Measurements from ENCODE around the gene DMRTC2.
A peak's percentile ranks its signal among the peaks of the same experiment; 100 is the strongest.

DMRTC2 gene

GRCh38 chr19:41853344-41853743 is 8.5 kb downstream of the DMRTC2 start:
- no peak overlapping the region for H3K4me3 ChIP-seq (replicated peaks; ENCODE audit: low read depth, low read length)
- DNase-seq (ENCODE audit: low read depth): no peak
- TF ChIP-seq, protein P1, sequence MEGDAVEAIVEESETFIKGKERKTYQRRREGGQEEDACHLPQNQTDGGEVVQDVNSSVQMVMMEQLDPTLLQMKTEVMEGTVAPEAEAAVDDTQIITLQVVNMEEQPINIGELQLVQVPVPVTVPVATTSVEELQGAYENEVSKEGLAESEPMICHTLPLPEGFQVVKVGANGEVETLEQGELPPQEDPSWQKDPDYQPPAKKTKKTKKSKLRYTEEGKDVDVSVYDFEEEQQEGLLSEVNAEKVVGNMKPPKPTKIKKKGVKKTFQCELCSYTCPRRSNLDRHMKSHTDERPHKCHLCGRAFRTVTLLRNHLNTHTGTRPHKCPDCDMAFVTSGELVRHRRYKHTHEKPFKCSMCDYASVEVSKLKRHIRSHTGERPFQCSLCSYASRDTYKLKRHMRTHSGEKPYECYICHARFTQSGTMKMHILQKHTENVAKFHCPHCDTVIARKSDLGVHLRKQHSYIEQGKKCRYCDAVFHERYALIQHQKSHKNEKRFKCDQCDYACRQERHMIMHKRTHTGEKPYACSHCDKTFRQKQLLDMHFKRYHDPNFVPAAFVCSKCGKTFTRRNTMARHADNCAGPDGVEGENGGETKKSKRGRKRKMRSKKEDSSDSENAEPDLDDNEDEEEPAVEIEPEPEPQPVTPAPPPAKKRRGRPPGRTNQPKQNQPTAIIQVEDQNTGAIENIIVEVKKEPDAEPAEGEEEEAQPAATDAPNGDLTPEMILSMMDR (IDR thresholded peaks at IDR 0.05; ENCODE audit: low read length, missing control alignments): no peak

- TF ChIP-seq, protein P1 (IDR thresholded peaks at IDR 0.05; ENCODE audit: low read length, missing control alignments): no peak
- DNase-seq (ENCODE audit: low read depth): no peak
- H3K4me3 ChIP-seq (replicated peaks; ENCODE audit: low read depth, low read length): no peak overlapping the region
Observed at GRCh38 chr19:41853768-41854167, 8.9 kb downstream of the DMRTC2 start.

- peak overlapping the region; percentile 98 for H3K4me3 ChIP-seq (replicated peaks; ENCODE audit: low read depth, low read length)
- DNase-seq (ENCODE audit: low read depth): no peak
- TF ChIP-seq, protein P1 (IDR thresholded peaks at IDR 0.05; ENCODE audit: low read length, missing control alignments): no peak
Observed at GRCh38 chr19:41859213-41859617, 14.4 kb downstream of the DMRTC2 start.

DNA sequence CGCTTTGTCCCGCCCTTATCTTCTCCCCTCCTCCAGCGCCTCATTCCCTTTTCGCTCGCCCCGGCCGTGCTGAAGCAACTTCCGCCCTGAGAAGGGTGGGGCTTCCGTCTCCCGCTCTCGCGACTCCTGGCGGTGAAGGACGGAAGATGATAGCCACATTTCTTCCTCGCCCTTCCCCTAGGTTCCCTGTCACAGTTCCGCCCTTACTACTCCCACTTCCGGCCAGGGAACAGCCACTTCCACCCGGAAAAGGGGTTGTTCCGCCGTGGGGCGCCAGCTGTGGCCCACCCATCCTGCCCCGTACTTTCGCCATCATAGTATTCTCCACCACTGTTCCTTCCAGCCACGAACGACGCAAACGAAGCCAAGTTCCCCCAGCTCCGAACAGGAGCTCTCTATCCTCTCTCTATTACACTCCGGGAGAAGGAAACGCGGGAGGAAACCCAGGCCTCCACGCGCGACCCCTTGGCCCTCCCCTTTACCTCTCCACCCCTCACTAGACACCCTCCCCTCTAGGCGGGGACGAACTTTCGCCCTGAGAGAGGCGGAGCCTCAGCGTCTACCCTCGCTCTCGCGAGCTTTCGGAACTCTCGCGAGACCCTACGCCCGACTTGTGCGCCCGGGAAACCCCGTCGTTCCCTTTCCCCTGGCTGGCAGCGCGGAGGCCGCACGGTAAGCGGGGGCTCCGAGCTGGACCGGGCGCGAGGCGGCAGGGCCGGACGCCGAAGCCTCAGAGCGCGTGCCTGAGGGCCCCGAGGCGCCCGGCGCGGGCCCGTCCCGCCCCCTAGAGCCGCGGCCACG is 15.0 kb downstream of the DMRTC2 start, which contains the start of gene RPS19:
Gene RPS19, plus strand, starts transcription at position 638 of the 801 bp plus-strand sequence. CDS start 520 bp downstream, outside the sequence.
- H3K4me3 ChIP-seq (replicated peaks; ENCODE audit: low read depth, low read length): peak within 1 kb of the TSS; percentile 98
- TF ChIP-seq, protein P1 (IDR thresholded peaks at IDR 0.05; ENCODE audit: low read length, missing control alignments): peak; percentile 52
- DNase-seq (ENCODE audit: low read depth): peak; percentile 99

- peak overlapping the region; percentile 98 for H3K4me3 ChIP-seq (replicated peaks; ENCODE audit: low read depth, low read length)
- no peak for DNase-seq (ENCODE audit: low read depth)
Observed at GRCh38 chr19:41860419-41861115, 15.7 kb downstream of the DMRTC2 start.

GRCh38 chr19:41861116-41861768 is 16.4 kb downstream of the DMRTC2 start:
- TF ChIP-seq, protein P1 (IDR thresholded peaks at IDR 0.05; ENCODE audit: low read length, missing control alignments): no peak
- DNase-seq (ENCODE audit: low read depth): no peak

More at GRCh38 chr19:41860419-41861115, 15.7 kb downstream of the DMRTC2 start:
- TF ChIP-seq, protein P1 (IDR thresholded peaks at IDR 0.05; ENCODE audit: low read length, missing control alignments): no peak

More at GRCh38 chr19:41861116-41861768, 16.4 kb downstream of the DMRTC2 start:
- H3K4me3 ChIP-seq (replicated peaks; ENCODE audit: low read depth, low read length): peak overlapping the region; percentile 98

Data from fibroblast of pulmonary artery (primary cell).